H1 (cell line): ENCODE results near the gene AIFM3. TPM values are rescaled to one million over a fixed set of nuclear protein-coding genes. Genes with fewer than 3 reads are reported as not detected.

Experiments used
- CTCF ChIA-PET: fragments of 300-600 bp; sonication (Branson Sonifier 250); formaldehyde crosslinking; loops from one replicate; lab custom pipeline; 2021; ENCODE audit not compliant: partially characterized antibody; lab: Charles Lee
- POLR2A ChIA-PET: fragments of 300-600 bp; sonication (Branson Sonifier 250); formaldehyde crosslinking; loops from one replicate; lab custom pipeline; 2021; ENCODE audit warnings: inconsistent platforms; ENCODE audit not compliant: partially characterized antibody; lab: Charles Lee
- DNase-seq, 2 experiments: peaks; one replicate each; pipeline versions ENCODE4 v3.0.0 to v3.0.0-alpha.2; 2010 to 2022; ENCODE audit warnings: low spot score in 2 of 2, low read depth in 1 of 2, mixed read lengths in 1 of 2
- FAIRE-seq: peaks from 2 replicates; lab custom pipeline; 2011; peaks lifted over from hg19 to GRCh38; lab: Jason Lieb, UNC
- H2AFZ ChIP-seq: 2 replicates; pipeline ENCODE4 v1.8.1; 2012; ENCODE audit warnings: low read length, inconsistent platforms
- H2AK5ac ChIP-seq: 2 replicates; pipeline ENCODE4 v1.6.1; 2013; ENCODE audit warnings: low read depth, low read length
- H2BK120ac ChIP-seq: replicated peaks from 2 replicates; pipeline ENCODE3; 2013; ENCODE audit warnings: low read depth, low read length, inconsistent platforms
- H2BK12ac ChIP-seq: 2 replicates; pipeline ENCODE4 v1.6.1; 2013; ENCODE audit warnings: low read depth, low read length
- H2BK15ac ChIP-seq: 2 replicates; pipeline ENCODE4 v1.6.1; 2013; ENCODE audit warnings: low read length
- H2BK20ac ChIP-seq: 2 replicates; pipeline ENCODE4 v1.6.1; 2013; ENCODE audit warnings: low read length
- H2BK5ac ChIP-seq: 2 replicates; pipeline ENCODE4 v1.6.1; 2013; ENCODE audit warnings: low read depth, low read length
- H3K14ac ChIP-seq: 2 replicates; pipeline ENCODE4 v1.6.1; 2013; ENCODE audit warnings: inconsistent platforms; ENCODE audit not compliant: insufficient read length
- H3K18ac ChIP-seq: 2 replicates; pipeline ENCODE4 v1.6.1; 2013; ENCODE audit warnings: low read length; ENCODE audit errors: extremely low read depth
- H3K23ac ChIP-seq: 2 replicates; pipeline ENCODE4 v1.6.1; 2013; ENCODE audit warnings: inconsistent platforms; ENCODE audit not compliant: insufficient read length
- H3K23me2 ChIP-seq: 2 replicates; pipeline ENCODE4 v1.6.1; 2013; ENCODE audit warnings: low read depth, low read length
- H3K27ac ChIP-seq: 2 replicates; pipeline ENCODE4 v1.6.1; 2011; ENCODE audit warnings: low read depth, low read length, inconsistent platforms
- H3K27me3 ChIP-seq, 4 experiments: replicated peaks in 1 of 4; 1 replicate in 1 of 4; 2 replicates in 3 of 4; pipeline versions ENCODE4 v1.6.1 to v1.8.1; 2011 to 2013; ENCODE audit warnings: low read length in 3 of 4, mild to moderate bottlenecking in 3 of 4, inconsistent platforms in 2 of 4, mixed read lengths in 2 of 4, moderate library complexity in 1 of 4; ENCODE audit not compliant: control insufficient read depth in 3 of 4, insufficient read depth in 3 of 4; ENCODE audit errors: extremely low read depth in 1 of 4
- H3K36me3 ChIP-seq, 4 experiments: 2 replicates each; pipeline versions ENCODE4 v1.6.1 to v1.8.1; 2011 to 2013; ENCODE audit warnings: mild to moderate bottlenecking in 4 of 4, low read length in 3 of 4, moderate library complexity in 2 of 4, control low read depth in 1 of 4, inconsistent platforms in 1 of 4; ENCODE audit not compliant: insufficient read depth in 4 of 4, control insufficient read depth in 2 of 4
- H3K4ac ChIP-seq: replicated peaks from 2 replicates; pipeline ENCODE3; 2013; ENCODE audit warnings: low read length, low read depth, mixed read lengths, inconsistent platforms; ENCODE audit not compliant: insufficient read length
- H3K4me1 ChIP-seq, 4 experiments: replicated peaks in 1 of 4; 1 replicate in 1 of 4; 2 replicates in 3 of 4; pipeline versions ENCODE4 v1.6.1 to v1.8.1; 2011 to 2013; ENCODE audit warnings: low read length in 3 of 4, inconsistent platforms in 2 of 4, mixed read lengths in 1 of 4; ENCODE audit not compliant: insufficient read depth in 4 of 4, control insufficient read depth in 3 of 4
- H3K4me2 ChIP-seq, 2 experiments: 2 replicates each; pipeline versions ENCODE4 v1.6.1 to v1.8.1; 2011 to 2013; ENCODE audit warnings: low read depth in 2 of 2, low read length in 2 of 2, control low read depth in 1 of 2, inconsistent platforms in 1 of 2, mild to moderate bottlenecking in 1 of 2; ENCODE audit not compliant: insufficient read depth in 1 of 2
- H3K4me3 ChIP-seq, 4 experiments: fragments of 200-600, 300-600 bp in 1 of 4; sonication (generic), shearing (Covaris generic), sonication (Bioruptor Twin) in 1 of 4; 2 replicates each; pipeline versions ENCODE4 v1.5.1 to v1.8.1; 2011 to 2016; ENCODE audit warnings: low read length in 4 of 4, low read depth in 3 of 4, control low read depth in 2 of 4, inconsistent platforms in 2 of 4, mild to moderate bottlenecking in 2 of 4, mixed read lengths in 1 of 4, moderate library complexity in 1 of 4; ENCODE audit not compliant: insufficient read depth in 2 of 4; ENCODE audit errors: extremely low read depth in 1 of 4
- H3K56ac ChIP-seq: replicated peaks from 2 replicates; pipeline ENCODE3; 2013; ENCODE audit warnings: low read depth, mild to moderate bottlenecking, mixed read lengths, low read length, inconsistent platforms; ENCODE audit not compliant: insufficient read length
- H3K79me1 ChIP-seq: 2 replicates; pipeline ENCODE4 v1.6.1; 2013; ENCODE audit warnings: low read depth, low read length, control low read depth
- H3K79me2 ChIP-seq, 2 experiments: 2 replicates each; pipeline versions ENCODE4 v1.6.1 to v1.8.1; 2012 to 2013; ENCODE audit warnings: low read length in 2 of 2, mild to moderate bottlenecking in 2 of 2, inconsistent platforms in 1 of 2; ENCODE audit not compliant: insufficient read depth in 2 of 2, control insufficient read depth in 1 of 2
- H3K9ac ChIP-seq, 4 experiments: replicated peaks in 1 of 4; 1 replicate in 1 of 4; 2 replicates in 3 of 4; pipeline versions ENCODE4 v1.6.1 to v1.8.1; 2011 to 2013; ENCODE audit warnings: low read depth in 3 of 4, low read length in 3 of 4, control low read depth in 2 of 4, mild to moderate bottlenecking in 2 of 4, moderate library complexity in 2 of 4, inconsistent platforms in 1 of 4; ENCODE audit errors: extremely low read depth in 1 of 4
- H3K9me3 ChIP-seq, 2 experiments: 2 replicates each; pipeline versions ENCODE4 v1.6.1 to v1.8.1; 2012 to 2013; ENCODE audit warnings: mild to moderate bottlenecking in 2 of 2, moderate library complexity in 2 of 2, control low read depth in 1 of 2, inconsistent platforms in 1 of 2, low read depth in 1 of 2, low read length in 1 of 2, mixed read lengths in 1 of 2; ENCODE audit not compliant: insufficient read depth in 2 of 2
- H4K20me1 ChIP-seq, 2 experiments: replicated peaks in 1 of 2; 2 replicates each; pipeline versions ENCODE3 to v1.8.1; 2011 to 2013; ENCODE audit warnings: inconsistent platforms in 2 of 2, low read length in 2 of 2, mild to moderate bottlenecking in 1 of 2; ENCODE audit not compliant: insufficient read depth in 2 of 2, control insufficient read depth in 1 of 2
- H4K5ac ChIP-seq: 2 replicates; pipeline ENCODE4 v1.6.1; 2013; ENCODE audit warnings: low read length, low read depth, mixed read lengths, inconsistent platforms; ENCODE audit not compliant: insufficient read length
- H4K8ac ChIP-seq: 2 replicates; pipeline ENCODE4 v1.8.0; 2013; ENCODE audit warnings: mild to moderate bottlenecking, moderate library complexity, low read length, inconsistent platforms; ENCODE audit not compliant: insufficient read depth; ENCODE audit errors: extremely low read depth
- H4K91ac ChIP-seq: replicated peaks from 2 replicates; pipeline ENCODE3; 2013; ENCODE audit warnings: low read length, mixed read lengths, inconsistent platforms; ENCODE audit not compliant: insufficient read length
- ASH2L ChIP-seq: fragments of 200-600, 300-600 bp; sonication (generic); IDR thresholded peaks from one replicate; pipeline ENCODE4 v1.7.1; 2017; ENCODE audit warnings: low read length
- CBX8 ChIP-seq: fragments of 300-800, 300-1000 bp; sonication (generic); IDR thresholded peaks from 2 replicates; pipeline ENCODE4 v1.7.1; 2016; ENCODE audit warnings: low read depth, low read length, borderline replicate concordance
- CTBP2 ChIP-seq: IDR thresholded peaks from 2 replicates; pipeline ENCODE4 v1.7.0; 2011; ENCODE audit warnings: borderline replicate concordance, mild to moderate bottlenecking, moderate library complexity, mixed read lengths, low read length; ENCODE audit not compliant: insufficient read depth, insufficient read length
- KDM5A ChIP-seq: fragments of 200-600 bp; IDR thresholded peaks from 2 replicates; pipeline ENCODE4 v1.7.1; 2012; ENCODE audit warnings: mild to moderate bottlenecking, low read length, inconsistent platforms, mixed read lengths
- NRF1 ChIP-seq: IDR thresholded peaks from 2 replicates; pipeline ENCODE4 v1.6.1; 2011; ENCODE audit warnings: mild to moderate bottlenecking, low read depth, low read length, improper control_type of control experiment
- POLR2AphosphoS5 ChIP-seq: IDR thresholded peaks from 2 replicates; pipeline ENCODE4 v1.6.1; 2011; ENCODE audit warnings: low read depth, low read length
- RFX5 ChIP-seq: IDR thresholded peaks from 2 replicates; pipeline ENCODE4 v1.6.1; 2011; ENCODE audit warnings: low read depth, low read length, improper control_type of control experiment, borderline replicate concordance
- SAP30 ChIP-seq: fragments of 300-600 bp; sonication (generic); IDR thresholded peaks from 2 replicates; pipeline ENCODE4 v1.7.1; 2012; ENCODE audit warnings: low read length, moderate library complexity, mild to moderate bottlenecking, inconsistent platforms; ENCODE audit not compliant: insufficient read depth, insufficient replicate concordance
- SP1 ChIP-seq: IDR thresholded peaks from 2 replicates; pipeline ENCODE4 v1.6.1; 2011; ENCODE audit warnings: low read depth, low read length
- ZNF274 ChIP-seq: IDR thresholded peaks from 2 replicates; pipeline ENCODE4 v1.7.0; 2012; ENCODE audit warnings: low read length, borderline replicate concordance; ENCODE audit errors: extremely low read depth
- WGBS, 2 experiments: shearing (Covaris generic) in 1 of 2; methylation state at CpG; one replicate each; pipeline versions ENCODE4 v1.1.6 to v1.1.7; 2013 to 2015; ENCODE audit warnings: low lambda C conversion rate in 2 of 2, mixed read lengths in 2 of 2, inconsistent platforms in 1 of 2, low coverage in 1 of 2, missing lambda C conversion rate in 1 of 2; ENCODE audit not compliant: insufficient replicate concordance in 2 of 2, insufficient coverage in 1 of 2, insufficient read length in 1 of 2; ENCODE audit errors: extremely low coverage in 1 of 2, missing lambda C conversion rate in 1 of 2; 5-methylcytosine and 5-hydroxymethylcytosine counted together
- polyA plus RNA-seq, 7 experiments: library from polyadenylated mRNA; depleted of rRNA in 3 of 7; stranded (reverse) in 5 of 7; unstranded in 2 of 7; fragments of >200 nt in 5 of 7; fragments of 200-250 nt in 2 of 7; gene quantifications; 1 replicate in 5 of 7; 2 replicates in 1 of 7; 4 replicates in 1 of 7; pipeline versions ENCODE4 v1.2.1 to v1.2.3, GENCODE V29; 2011 to 2013; ENCODE audit warnings: missing spikeins in 2 of 7, mixed read lengths in 2 of 7
- total RNA-seq: library from RNA; stranded (reverse); fragmentation: NEBNext Ultra II Directional; extraction: Animal tissue kit (Norgen Biotek cat#: 25700); gene quantifications from 2 replicates; pipeline ENCODE4 v1.2.1, GENCODE V29; 2021
- TF ChIP-seq, protein P1 (sequence below): IDR thresholded peaks from 2 replicates; pipeline ENCODE4 v1.6.1; 2012; ENCODE audit warnings: low read length, inconsistent platforms

Gene AIFM3
- total and polyA plus RNA-seq, 2 of the 8 experiments (the other 6 are each of a cell fraction or from before 2014, with no cell fraction given), result 0.86 to 1.4 TPM

DNA sequence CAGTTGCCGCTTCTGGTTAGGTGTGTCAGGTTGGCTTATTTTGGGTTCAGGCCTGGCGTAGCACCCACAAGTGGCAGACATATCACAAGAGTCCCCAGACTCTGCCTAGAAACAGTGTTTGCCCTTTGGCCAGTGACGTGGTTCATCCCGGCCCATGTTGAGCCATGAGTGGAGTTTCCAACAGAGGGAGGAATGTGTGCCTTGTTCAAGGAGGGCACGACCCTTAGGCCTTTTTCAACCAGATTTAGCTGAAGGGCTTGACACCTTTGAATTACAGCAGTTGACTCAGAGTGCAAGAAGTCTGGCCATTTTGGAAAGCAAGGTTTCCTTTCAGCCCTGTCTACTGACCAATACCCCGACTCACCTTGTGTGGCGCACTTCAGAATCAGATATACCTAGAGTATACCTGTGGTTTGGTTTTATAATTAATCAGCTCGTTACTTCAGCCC lies 15.1 kb upstream of the AIFM3 start:
- FAIRE-seq (no peak), DNase-seq (no peak)
- Histone ChIP-seq H3K4ac (no peak overlapping the region), H3K36me3 (peaks cover 8 to 40% (median 28%) of the 10 kb centered on the region in 4 experiments; a peak in 7 of 8 replicates), H3K23ac (no peak overlapping the region), H3K9ac (no peak overlapping the region), H2AFZ (no peak overlapping the region), H3K79me1 (peaks cover 17% of the 10 kb centered on the region), H4K8ac (no peak overlapping the region), H4K20me1 (peaks cover 17 to 39% of the 10 kb centered on the region in 2 experiments), H2AK5ac (no peak overlapping the region), H3K18ac (no peak overlapping the region), H3K27ac (no peak overlapping the region), H2BK5ac (no peak overlapping the region), H2BK20ac (no peak overlapping the region), H3K4me2 (no peak overlapping the region), H4K5ac (no peak overlapping the region), H3K4me1 (peaks cover 0 to 6% (median 4%) of the 10 kb centered on the region in 4 experiments; a peak in 5 of 7 replicates), H3K9me3 (no peaks in the 10 kb centered on the region), H3K79me2 (peaks cover 0 to 54% of the 10 kb centered on the region in 2 experiments; a peak in 2 of 4 replicates), H4K91ac (no peak overlapping the region), H2BK120ac (no peak overlapping the region), H3K56ac (no peak overlapping the region), H3K14ac (no peak overlapping the region), H3K27me3 (peaks cover 0 to 4% (median 2%) of the 10 kb centered on the region in 4 experiments; a peak in 4 of 7 replicates), H3K23me2 (peaks cover 5% of the 10 kb centered on the region), H2BK15ac (no peak overlapping the region), H3K4me3 (no peak overlapping the region), H2BK12ac (no peak overlapping the region)
- 94% methylated on average over 8 of the region's 8 CpGs; no CpG with 5 or more reads in 1 of the 2 experiments for WGBS, 2 experiments
- ChIA-PET POLR2A (no interaction called here), CTCF (interaction anchor here (0.8 to 13.5 kb wide), 8 partner anchors 10 to 695 kb away, joined by 3 to 115 read pairs (median 4); partner anchors contain the start of gene AIFM3)
- no peak for TF ChIP-seq NRF1
- TF ChIP-seq RFX5, result no peak
- TF ChIP-seq CTBP2, result no peak
- TF ChIP-seq, protein P1, sequence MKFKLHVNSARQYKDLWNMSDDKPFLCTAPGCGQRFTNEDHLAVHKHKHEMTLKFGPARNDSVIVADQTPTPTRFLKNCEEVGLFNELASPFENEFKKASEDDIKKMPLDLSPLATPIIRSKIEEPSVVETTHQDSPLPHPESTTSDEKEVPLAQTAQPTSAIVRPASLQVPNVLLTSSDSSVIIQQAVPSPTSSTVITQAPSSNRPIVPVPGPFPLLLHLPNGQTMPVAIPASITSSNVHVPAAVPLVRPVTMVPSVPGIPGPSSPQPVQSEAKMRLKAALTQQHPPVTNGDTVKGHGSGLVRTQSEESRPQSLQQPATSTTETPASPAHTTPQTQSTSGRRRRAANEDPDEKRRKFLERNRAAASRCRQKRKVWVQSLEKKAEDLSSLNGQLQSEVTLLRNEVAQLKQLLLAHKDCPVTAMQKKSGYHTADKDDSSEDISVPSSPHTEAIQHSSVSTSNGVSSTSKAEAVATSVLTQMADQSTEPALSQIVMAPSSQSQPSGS, result no peak
- TF ChIP-seq SAP30, result no peak
- no peak for TF ChIP-seq ZNF274
- no peak for TF ChIP-seq POLR2AphosphoS5
- no peak for TF ChIP-seq CBX8
- TF ChIP-seq SP1, result no peak
- TF ChIP-seq KDM5A, result no peak
- no peak for TF ChIP-seq ASH2L
